SK-N-SH (cell line): Measurements from ENCODE around the gene ALOX15. TPM values are rescaled to one million over a fixed set of nuclear protein-coding genes. Genes with fewer than 3 reads are reported as not detected.

Experiments
- CTCF ChIA-PET: fragments of 300-600, 350-600 bp; formaldehyde crosslinking; extraction: SDS; loops from one replicate; lab custom pipeline; 2021; lab: Yijun Ruan, JAX
- POLR2A ChIA-PET: fragments of 350-600 bp; sonication (Branson Sonifier 250); formaldehyde crosslinking; extraction: SDS; loops from one replicate; lab custom pipeline; 2020; ENCODE audit warnings: antibody characterized with exemption, inconsistent platforms; lab: Yijun Ruan, JAX
- DNase-seq: peaks from one replicate; pipeline ENCODE4 v3.0.0; 2012
- H2AFZ ChIP-seq: fragments of 200-600 bp; sonication (generic); 2 replicates; pipeline ENCODE4 v1.8.1; 2016; ENCODE audit warnings: antibody characterized with exemption, mild to moderate bottlenecking, low read depth
- H3F3A ChIP-seq: fragments of 200-600 bp; sonication (generic); replicated peaks from 2 replicates; pipeline ENCODE3; 2016; ENCODE audit warnings: antibody characterized with exemption, mild to moderate bottlenecking; ENCODE audit not compliant: insufficient read depth
- H3K27ac ChIP-seq, 2 experiments: fragments of 200-500 bp in 1 of 2; fragments of 200-600 bp in 1 of 2; sonication (Bioruptor generic) in 1 of 2; sonication (generic), shearing (Covaris generic) in 1 of 2; 2 replicates each; pipeline versions ENCODE4 v1.5.1 to v1.6.1; 2014 to 2016; ENCODE audit warnings: low read depth in 2 of 2, inconsistent platforms in 1 of 2, low read length in 1 of 2, mild to moderate bottlenecking in 1 of 2, mixed read lengths in 1 of 2
- H3K27me3 ChIP-seq: fragments of 200-600 bp; sonication (generic), shearing (Covaris generic); 2 replicates; pipeline ENCODE4 v1.6.1; 2016; ENCODE audit warnings: mixed run types; ENCODE audit not compliant: insufficient read depth
- H3K36me3 ChIP-seq, 2 experiments: fragments of 200-500 bp in 1 of 2; fragments of 200-600 bp in 1 of 2; sonication (Bioruptor generic) in 1 of 2; sonication (generic) in 1 of 2; replicated peaks in 1 of 2; 2 replicates each; pipeline versions ENCODE3 to v1.5.1; 2014 to 2016; ENCODE audit warnings: low read length in 1 of 2, mild to moderate bottlenecking in 1 of 2; ENCODE audit not compliant: insufficient read depth in 2 of 2, control insufficient read depth in 1 of 2
- H3K4me1 ChIP-seq, 2 experiments: fragments of 200-500 bp in 1 of 2; fragments of 200-600 bp in 1 of 2; sonication (Bioruptor generic) in 1 of 2; sonication (generic), shearing (Covaris generic) in 1 of 2; 2 replicates each; pipeline versions ENCODE4 v1.5.1 to v1.6.1; 2014 to 2016; ENCODE audit warnings: low read depth in 1 of 2, low read length in 1 of 2, mixed run types in 1 of 2; ENCODE audit not compliant: insufficient read depth in 2 of 2, control insufficient read depth in 1 of 2
- H3K4me2 ChIP-seq: fragments of 200-600 bp; sonication (generic), shearing (Covaris generic); 2 replicates; pipeline ENCODE4 v1.6.1; 2017; ENCODE audit warnings: mixed run types
- H3K4me3 ChIP-seq, 2 experiments: fragments of 200-500 bp in 1 of 2; fragments of 200-600 bp in 1 of 2; sonication (Bioruptor generic) in 1 of 2; sonication (generic), shearing (Covaris generic) in 1 of 2; 2 replicates each; pipeline versions ENCODE4 v1.5.1 to v1.8.1; 2014 to 2016; ENCODE audit warnings: low read depth in 2 of 2, inconsistent platforms in 1 of 2, low read length in 1 of 2, mild to moderate bottlenecking in 1 of 2, mixed read lengths in 1 of 2, moderate library complexity in 1 of 2
- H3K79me2 ChIP-seq: fragments of 200-600 bp; sonication (generic); 2 replicates; pipeline ENCODE4 v1.8.1; 2017; ENCODE audit warnings: mild to moderate bottlenecking; ENCODE audit not compliant: insufficient read depth
- H3K9ac ChIP-seq: fragments of 200-600 bp; sonication (generic); 2 replicates; pipeline ENCODE4 v1.6.1; 2017; ENCODE audit warnings: mixed run types
- H3K9me2 ChIP-seq: fragments of 200-600 bp; sonication (generic); 2 replicates; pipeline ENCODE4 v1.6.1; 2017; ENCODE audit warnings: mixed run types
- H3K9me3 ChIP-seq: fragments of 200-600 bp; sonication (generic); 2 replicates; pipeline ENCODE4 v1.6.1; 2017; ENCODE audit warnings: mixed run types, mild to moderate bottlenecking, moderate library complexity
- H4K20me1 ChIP-seq: fragments of 200-600 bp; sonication (generic); 2 replicates; pipeline ENCODE4 v1.6.1; 2017; ENCODE audit warnings: mild to moderate bottlenecking, mixed run types; ENCODE audit not compliant: insufficient read depth
- CHD2 ChIP-seq: fragments of 150-350 bp; IDR thresholded peaks from 2 replicates; pipeline ENCODE4 v1.6.1; 2018; ENCODE audit warnings: low read length; ENCODE audit not compliant: partially characterized antibody
- CTCF ChIP-seq: fragments of 200-600 bp; sonication (generic); IDR thresholded peaks from 2 replicates; pipeline ENCODE4 v1.6.1; 2017; ENCODE audit warnings: antibody characterized with exemption, mild to moderate bottlenecking, moderate library complexity
- FOSL2 ChIP-seq: IDR thresholded peaks from 2 replicates; pipeline ENCODE4 v1.4.0; 2012; ENCODE audit warnings: low read depth, mild to moderate bottlenecking, moderate library complexity, borderline replicate concordance
- JUND ChIP-seq: IDR thresholded peaks from 2 replicates; pipeline ENCODE4 v1.4.0; 2012
- MEF2A ChIP-seq: IDR thresholded peaks from 2 replicates; pipeline ENCODE4 v1.4.0; 2012; ENCODE audit warnings: low read depth, borderline replicate concordance
- MXI1 ChIP-seq: IDR thresholded peaks from 2 replicates; pipeline ENCODE4 v1.6.1; 2012; ENCODE audit warnings: mild to moderate bottlenecking, low read depth, low read length, improper control_type of control experiment
- PBX3 ChIP-seq: IDR thresholded peaks from 2 replicates; pipeline ENCODE4; 2012
- RAD21 ChIP-seq: IDR thresholded peaks from 2 replicates; pipeline ENCODE4 v1.6.1; 2012; ENCODE audit warnings: mild to moderate bottlenecking, low read length
- REST ChIP-seq: IDR thresholded peaks from 2 replicates; pipeline ENCODE4 v1.6.1; 2012; ENCODE audit warnings: mild to moderate bottlenecking, low read depth, low read length, moderate library complexity
- RFX5 ChIP-seq: IDR thresholded peaks from 2 replicates; pipeline ENCODE4 v1.6.1; 2012; ENCODE audit warnings: mild to moderate bottlenecking, improper control_type of control experiment, low read length
- RXRA ChIP-seq: IDR thresholded peaks from 2 replicates; pipeline ENCODE4 v1.4.0; 2012; ENCODE audit warnings: low read depth, mild to moderate bottlenecking, borderline replicate concordance
- SMC3 ChIP-seq: IDR thresholded peaks from 2 replicates; pipeline ENCODE4 v1.6.1; 2012; ENCODE audit warnings: low read depth, low read length, improper control_type of control experiment
- USF1 ChIP-seq: IDR thresholded peaks from 2 replicates; pipeline ENCODE4 v1.4.0; 2012; ENCODE audit warnings: low read depth, borderline replicate concordance
- WGBS: methylation state at CpG from one replicate; pipeline ENCODE4 v1.1.6; 2017; ENCODE audit warnings: low lambda C conversion rate; 5-methylcytosine and 5-hydroxymethylcytosine counted together
- polyA plus RNA-seq, 3 experiments: library from polyadenylated mRNA; depleted of rRNA; stranded (reverse); fragments of >200 nt; gene quantifications; 2 replicates each; pipeline ENCODE4 v1.2.3, GENCODE V29; 2012

ALOX15 gene
- polyA plus RNA-seq, 1 of the 3 experiments (the other 2 are of a cell fraction), result not detected

GRCh38 chr17:4631836-4632580, 9.5 kb downstream of the ALOX15 start:
- no peak overlapping the region for H3K4me2 ChIP-seq
- TF ChIP-seq CTCF (no peak), RFX5 (no peak), PBX3 (no peak), RXRA (no peak), MEF2A (no peak), USF1 (no peak), SMC3 (no peak), RAD21 (no peak), JUND (no peak), FOSL2 (no peak), REST (no peak), MXI1 (no peak), CHD2 (no peak)
- no peak overlapping the region for H2AFZ ChIP-seq
- no peak overlapping the region for H3K27ac ChIP-seq
- H3K36me3 ChIP-seq, result no peaks in the 10 kb centered on the region
- DNase-seq, result no peak
- no peak overlapping the region for H3K4me3 ChIP-seq
- no peaks in the 10 kb centered on the region for H3K79me2 ChIP-seq
- no peaks in the 10 kb centered on the region for H4K20me1 ChIP-seq
- H3K4me1 ChIP-seq, result peaks cover 0 to 6% of the 10 kb centered on the region in 2 experiments; a peak in 1 of 4 replicates
- H3K9me3 ChIP-seq, result no peaks in the 10 kb centered on the region
- peaks cover 25% of the 10 kb centered on the region for H3K27me3 ChIP-seq
- no peaks in the 10 kb centered on the region for H3K9me2 ChIP-seq
- ChIA-PET POLR2A (no interaction called here), CTCF (interaction anchor here (6.0 kb wide), 1 partner anchor 66 kb away, joined by 76 read pairs; no protein-coding TSS in a partner anchor)
- no peak overlapping the region for H3K9ac ChIP-seq
- no peaks in the 10 kb centered on the region for H3F3A ChIP-seq
- 77% methylated on average over 11 of the region's 21 CpGs for WGBS
